GM12891 (cell line): ENCODE results near the gene EYA2.

Experiments used
- POLR2A ChIP-seq: IDR thresholded peaks from 2 replicates; pipeline ENCODE4 v1.6.1; 2011; ENCODE audit warnings: low read depth, low read length, control low read depth
- POLR2AphosphoS5 ChIP-seq: IDR thresholded peaks from 2 replicates; pipeline ENCODE4 v1.6.1; 2011; ENCODE audit warnings: low read depth, low read length, control low read depth
- TAF1 ChIP-seq: IDR thresholded peaks from 2 replicates; pipeline ENCODE4 v1.6.1; 2011; ENCODE audit warnings: low read depth, low read length, control low read depth

DNA sequence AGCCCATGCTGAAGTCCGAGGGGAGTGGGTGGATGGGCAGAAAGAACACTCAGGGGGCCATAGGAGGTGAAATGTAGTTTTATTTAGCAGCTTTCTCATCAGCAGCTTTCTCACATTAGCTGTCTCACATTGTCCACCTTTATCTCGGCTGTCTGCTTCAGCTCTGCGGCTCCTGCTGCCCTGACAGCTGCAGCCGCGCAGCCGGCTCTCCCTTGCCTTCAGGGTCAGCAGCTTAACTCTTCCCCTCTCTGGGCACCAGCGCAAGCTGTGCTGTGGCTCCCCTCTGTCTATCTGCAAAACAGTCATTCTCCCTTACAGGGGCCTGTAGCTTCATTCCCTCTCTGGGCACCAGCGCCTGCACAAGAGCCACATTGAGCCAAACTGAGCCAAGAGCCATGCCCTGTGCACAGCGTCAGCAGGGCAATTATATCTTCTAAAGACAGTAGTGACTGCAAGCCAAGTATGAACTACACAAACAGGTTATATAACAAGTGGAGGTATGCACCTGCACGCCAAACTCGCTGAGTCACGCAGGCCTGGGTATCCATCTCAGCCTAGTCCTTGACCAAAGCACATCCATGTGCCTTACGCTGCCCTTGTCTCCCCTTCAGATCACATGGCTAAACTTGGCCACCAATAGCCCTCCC lies 198.8 kb downstream of the EYA2 start:
- TF ChIP-seq POLR2AphosphoS5 = no peak
- TF ChIP-seq POLR2A = no peak
- TF ChIP-seq TAF1 = no peak
